GM23248 (cell line): ENCODE data around the gene BRAF. TPM values are rescaled to one million over a fixed set of nuclear protein-coding genes. Genes with fewer than 3 reads are reported as not detected.

Source experiments
- DNase-seq: peaks from one replicate; pipeline ENCODE4 v3.0.0-alpha.2; 2015
- H2AFZ ChIP-seq: fragments of 200-600 bp; sonication (generic); 2 replicates; pipeline ENCODE4 v1.6.1; 2016; ENCODE audit warnings: antibody characterized with exemption
- H3F3A ChIP-seq: fragments of 200-600 bp; sonication (generic); 2 replicates; pipeline ENCODE4 v1.6.1; 2016; ENCODE audit warnings: mild to moderate bottlenecking, antibody characterized with exemption, mixed run types; ENCODE audit not compliant: insufficient read depth
- H3K27ac ChIP-seq: fragments of 200-600 bp; sonication (generic); 2 replicates; pipeline ENCODE4 v1.5.1; 2016; ENCODE audit warnings: mild to moderate bottlenecking
- H3K27me3 ChIP-seq: fragments of 200-600 bp; sonication (generic); replicated peaks from 2 replicates; pipeline ENCODE4 v1.6.1; 2016; ENCODE audit warnings: mild to moderate bottlenecking; ENCODE audit not compliant: insufficient read depth
- H3K36me3 ChIP-seq: fragments of 200-600 bp; sonication (generic); 2 replicates; pipeline ENCODE4 v1.6.1; 2016; ENCODE audit warnings: low read depth, mild to moderate bottlenecking
- H3K4me1 ChIP-seq: fragments of 200-600 bp; sonication (generic); 2 replicates; pipeline ENCODE4 v1.6.1; 2016; ENCODE audit warnings: mild to moderate bottlenecking; ENCODE audit not compliant: insufficient read depth
- H3K4me2 ChIP-seq: fragments of 200-600 bp; sonication (generic); one replicate; pipeline ENCODE4 v1.6.1; 2016; ENCODE audit warnings: mild to moderate bottlenecking; ENCODE audit not compliant: unreplicated experiment
- H3K4me3 ChIP-seq: fragments of 200-600 bp; sonication (generic); 2 replicates; pipeline ENCODE4 v1.5.1; 2016; ENCODE audit warnings: mild to moderate bottlenecking
- H3K79me2 ChIP-seq: fragments of 200-600 bp; sonication (generic); 2 replicates; pipeline ENCODE4 v1.6.1; 2016; ENCODE audit warnings: mild to moderate bottlenecking; ENCODE audit not compliant: insufficient read depth
- H3K9ac ChIP-seq: fragments of 200-600 bp; sonication (generic); 2 replicates; pipeline ENCODE4 v1.6.1; 2016; ENCODE audit warnings: mild to moderate bottlenecking
- H3K9me2 ChIP-seq: fragments of 200-600 bp; sonication (generic); 2 replicates; pipeline ENCODE4 v1.6.1; 2016; ENCODE audit warnings: mixed run types, mild to moderate bottlenecking, moderate library complexity; ENCODE audit not compliant: insufficient read depth
- H3K9me3 ChIP-seq: fragments of 200-600 bp; sonication (generic); one replicate; pipeline ENCODE4 v1.6.1; 2017; ENCODE audit warnings: low read depth
- H4K20me1 ChIP-seq: fragments of 200-600 bp; sonication (generic); 2 replicates; pipeline ENCODE4 v1.6.0; 2016; ENCODE audit not compliant: insufficient read depth
- EZH2 ChIP-seq: fragments of 200-600 bp; sonication (generic); IDR thresholded peaks from 2 replicates; pipeline ENCODE4 v1.6.1; 2018; ENCODE audit warnings: antibody characterized with exemption, mild to moderate bottlenecking; ENCODE audit not compliant: insufficient read depth, poor library complexity, severe bottlenecking
- EZH2phosphoT487 ChIP-seq: fragments of 200-600 bp; sonication (generic); IDR thresholded peaks from 2 replicates; pipeline ENCODE4 v1.6.1; 2018; ENCODE audit warnings: antibody characterized with exemption, moderate library complexity, mild to moderate bottlenecking, low read depth; ENCODE audit not compliant: insufficient read depth
- WGBS, 2 experiments: methylation state at CpG; one replicate each; pipeline ENCODE4 v1.1.6; 2015 to 2017; ENCODE audit warnings: low lambda C conversion rate in 2 of 2, low coverage in 1 of 2; ENCODE audit errors: missing lambda C conversion rate in 2 of 2; 5-methylcytosine and 5-hydroxymethylcytosine counted together
- in situ Hi-C: fragments of 300-500 bp; cut with MboI; formaldehyde crosslinking; loops from 2 replicates; pipeline ENCODE4 v1.15.0; 2020
- polyA plus RNA-seq: library from polyadenylated mRNA; unstranded; fragments of >200 nt; fragmentation: Nextera tagmentation; extraction: Ambion mirVana; gene quantifications from 2 replicates; pipeline ENCODE4 v1.2.1, GENCODE V29; 2016
- total RNA-seq: library from RNA; depleted of rRNA; stranded (reverse); fragments of >200 nt; shearing (Covaris generic); gene quantifications from 2 replicates; pipeline ENCODE4 v1.2.3, GENCODE V29; 2014

BRAF gene
- total and polyA plus RNA-seq, 2 experiments from 2014 or later = 5.8 to 11.0 TPM

GRCh38 chr7:140909476-140910161 lies 15.1 kb downstream of the BRAF start:
- no peaks in the 10 kb centered on the region for H3K9me2 ChIP-seq

DNA sequence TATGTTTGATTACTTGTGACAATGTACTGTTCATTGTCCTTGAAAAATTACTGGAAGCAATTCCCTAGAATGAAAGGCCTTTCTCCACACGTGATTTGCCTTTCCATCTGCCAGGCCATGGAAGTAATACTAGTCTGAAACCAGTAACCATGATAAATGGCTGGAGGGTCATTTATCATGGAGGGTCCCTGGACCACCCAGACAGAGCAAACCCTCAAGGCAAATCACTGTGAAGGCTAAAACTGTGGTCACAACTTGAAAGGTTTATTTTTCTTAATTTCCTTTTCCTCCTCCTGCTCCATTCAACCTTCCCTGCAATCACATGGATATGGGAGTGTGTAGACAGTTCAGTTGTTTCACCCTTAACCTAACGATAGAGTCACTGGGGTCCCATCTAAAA lies 16.4 kb downstream of the BRAF start:
- no peak for TF ChIP-seq EZH2
- H3K4me2 ChIP-seq = no peak overlapping the region
- no peaks in the 10 kb centered on the region for H3K9me3 ChIP-seq
- in situ Hi-C loops = no loop called here
- 13% methylated on average over 2 of the region's 2 CpGs for WGBS, 2 experiments
- H3K4me1 ChIP-seq = no peaks in the 10 kb centered on the region
- no peak overlapping the region for H3K9ac ChIP-seq
- no peaks in the 10 kb centered on the region for H3F3A ChIP-seq
- H3K9me2 ChIP-seq = no peaks in the 10 kb centered on the region
- no peak overlapping the region for H3K4me3 ChIP-seq
- no peaks in the 10 kb centered on the region for H3K27me3 ChIP-seq
- no peak overlapping the region for H2AFZ ChIP-seq
- no peaks in the 10 kb centered on the region for H3K36me3 ChIP-seq
- peaks cover 25% of the 10 kb centered on the region; the same call in 1 of the 2 replicates for H4K20me1 ChIP-seq
- peaks cover 97% of the 10 kb centered on the region for H3K79me2 ChIP-seq
- H3K27ac ChIP-seq = no peak overlapping the region
- DNase-seq = no peak

More at GRCh38 chr7:140909476-140910161, 15.1 kb downstream of the BRAF start:
- WGBS, 2 experiments = 71 to 72% methylated on average over 5 of the region's 5 CpGs
- Histone ChIP-seq H2AFZ (no peak overlapping the region), H3K79me2 (peaks cover 97% of the 10 kb centered on the region), H4K20me1 (peaks cover 28% of the 10 kb centered on the region; the same call in 1 of the 2 replicates), H3K9ac (no peak overlapping the region), H3K27ac (no peak overlapping the region), H3K4me3 (no peak overlapping the region), H3K9me3 (no peaks in the 10 kb centered on the region), H3K4me2 (no peak overlapping the region), H3F3A (no peaks in the 10 kb centered on the region), H3K4me1 (no peaks in the 10 kb centered on the region), H3K36me3 (no peaks in the 10 kb centered on the region), H3K27me3 (no peaks in the 10 kb centered on the region)
- no peak for TF ChIP-seq EZH2
- no peak for TF ChIP-seq EZH2phosphoT487
- in situ Hi-C loops = no loop called here
- no peak for DNase-seq

- TF ChIP-seq EZH2 (no peak), EZH2phosphoT487 (no peak)
- Histone ChIP-seq H3K9me3 (no peaks in the 10 kb centered on the region), H3F3A (no peaks in the 10 kb centered on the region), H3K27ac (no peak overlapping the region), H3K79me2 (peaks cover 96% of the 10 kb centered on the region), H2AFZ (no peak overlapping the region), H3K36me3 (no peaks in the 10 kb centered on the region), H3K4me3 (no peak overlapping the region), H3K9ac (no peak overlapping the region), H3K4me2 (no peak overlapping the region), H3K4me1 (no peaks in the 10 kb centered on the region), H3K27me3 (no peaks in the 10 kb centered on the region), H3K9me2 (no peaks in the 10 kb centered on the region), H4K20me1 (peaks cover 15% of the 10 kb centered on the region; the same call in 1 of the 2 replicates)
- DNase-seq = peak; percentile 20
- 84 to 87% methylated on average over 4 of the region's 4 CpGs for WGBS, 2 experiments
- in situ Hi-C loops = no loop called here
Measured at GRCh38 chr7:140903741-140904480, 20.8 kb downstream of the BRAF start.

DNA sequence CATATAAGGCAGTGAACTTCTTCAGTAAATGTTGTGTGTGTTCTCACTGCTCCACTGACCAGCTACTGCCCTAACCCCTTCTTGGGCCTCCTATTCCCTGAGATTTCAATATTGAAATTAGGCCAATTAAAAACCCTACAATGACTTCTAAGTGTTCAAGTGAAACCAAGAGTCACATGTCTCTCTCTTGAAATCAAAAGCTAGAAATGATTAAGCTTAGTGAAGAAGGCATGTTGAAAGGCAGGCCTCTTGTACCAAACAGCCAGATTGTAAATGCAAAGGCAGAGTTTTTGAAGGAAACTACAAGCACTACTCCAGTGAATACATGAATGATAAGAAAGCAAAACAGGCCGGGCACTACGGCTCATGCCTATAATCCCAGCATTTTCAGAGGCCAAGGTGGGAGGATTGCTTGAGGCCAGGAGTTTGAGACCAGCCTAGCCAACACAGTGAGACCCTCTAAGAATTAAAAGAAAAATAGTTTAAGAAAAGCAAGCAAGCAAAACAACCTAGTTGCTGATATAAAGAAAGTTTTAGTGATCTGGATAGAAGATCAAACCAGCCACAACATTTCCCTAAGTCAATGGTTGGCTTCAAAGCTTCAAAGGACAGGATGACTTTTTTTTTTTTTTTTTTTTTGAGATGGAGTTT lies 22.3 kb downstream of the BRAF start:
- Histone ChIP-seq H2AFZ (no peak overlapping the region), H3K27me3 (no peaks in the 10 kb centered on the region), H3F3A (no peaks in the 10 kb centered on the region), H4K20me1 (peaks cover 18% of the 10 kb centered on the region; the same call in 1 of the 2 replicates), H3K9me2 (no peaks in the 10 kb centered on the region), H3K79me2 (peaks cover 96% of the 10 kb centered on the region), H3K27ac (no peak overlapping the region), H3K4me1 (peaks cover 6% of the 10 kb centered on the region; the same call in 1 of the 2 replicates), H3K9ac (no peak overlapping the region), H3K4me2 (no peak overlapping the region), H3K4me3 (no peak overlapping the region), H3K9me3 (no peaks in the 10 kb centered on the region), H3K36me3 (no peaks in the 10 kb centered on the region)
- 74% methylated on average over 2 of the region's 2 CpGs for WGBS, 2 experiments
- TF ChIP-seq EZH2phosphoT487 (no peak), EZH2 (no peak)
- in situ Hi-C loops = no loop called here
- DNase-seq = no peak
